Measurements from ENCODE around the gene SPC24. TPM values are rescaled to one million over a fixed set of nuclear protein-coding genes. Genes with fewer than 3 reads are reported as not detected.
"Not testable (repeated sequence)": the region's sequence is repeated elsewhere in the genome, so short reads cannot be mapped to it uniquely, and the experiment has no call there.

SPC24 gene
- total RNA-seq, 1 experiment from 2014 or later = 74.0 TPM

GRCh38 chr19:11105014-11105636 lies 50.5 kb downstream of the SPC24 start:
- DNase-seq (ENCODE audit: low spot score) = no peak
- in situ Hi-C loops (cut with HindIII; ENCODE audit: low sequenced_read_pairs) = no loop called here

- in situ Hi-C loops (cut with HindIII; ENCODE audit: low sequenced_read_pairs) = not testable (repeated sequence)
These were observed 51.9 kb downstream of the SPC24 start for GRCh38 chr19:11103667-11104066.

GRCh38 chr19:11102944-11103343 lies 52.6 kb downstream of the SPC24 start:
- in situ Hi-C loops (cut with HindIII; ENCODE audit: low sequenced_read_pairs) = no loop called here

More at GRCh38 chr19:11103667-11104066, 51.9 kb downstream of the SPC24 start:
- DNase-seq (ENCODE audit: low spot score) = not testable (repeated sequence)

GRCh38 chr19:11101057-11101456 lies 54.5 kb downstream of the SPC24 start:
- no peak for DNase-seq (ENCODE audit: low spot score)
- in situ Hi-C loops (cut with HindIII; ENCODE audit: low sequenced_read_pairs) = no loop called here

More at GRCh38 chr19:11102944-11103343, 52.6 kb downstream of the SPC24 start:
- DNase-seq (ENCODE audit: low spot score) = no peak

GRCh38 chr19:11100049-11100448 lies 55.5 kb downstream of the SPC24 start:
- in situ Hi-C loops (cut with HindIII; ENCODE audit: low sequenced_read_pairs) = no loop called here
- DNase-seq (ENCODE audit: low spot score) = no peak

- no peak for DNase-seq (ENCODE audit: low spot score)
- in situ Hi-C loops (cut with HindIII; ENCODE audit: low sequenced_read_pairs) = no loop called here
These were observed 56.7 kb downstream of the SPC24 start for GRCh38 chr19:11098861-11099260.

GRCh38 chr19:11098327-11098726 lies 57.3 kb downstream of the SPC24 start:
- DNase-seq (ENCODE audit: low spot score) = no peak
- in situ Hi-C loops (cut with HindIII; ENCODE audit: low sequenced_read_pairs) = no loop called here

GRCh38 chr19:11097367-11097766 lies 58.2 kb downstream of the SPC24 start:
- in situ Hi-C loops (cut with HindIII; ENCODE audit: low sequenced_read_pairs); DNase-seq (ENCODE audit: low spot score): not testable (repeated sequence)

GRCh38 chr19:11096210-11096841 lies 59.3 kb downstream of the SPC24 start:
- in situ Hi-C loops (cut with HindIII; ENCODE audit: low sequenced_read_pairs) = no loop called here
- peak; percentile 35 for DNase-seq (ENCODE audit: low spot score)

Other genes starting within 250 kb of the SPC24 start
- 42.5 and 71.1 TPM in 2 replicates for gene YIPF2, start 227.1 kb downstream of the SPC24 start, total RNA-seq (2014; rRNA removed; shearing (Covaris generic))
- 58.4 and 70.7 TPM in 2 replicates for gene TIMM29, start 227.0 kb downstream of the SPC24 start, total RNA-seq (2014; rRNA removed; shearing (Covaris generic))
- 214 and 281 TPM in 2 replicates for gene SMARCA4, start 194.8 kb downstream of the SPC24 start, total RNA-seq (2014; rRNA removed; shearing (Covaris generic))
- 38.2 and 47.4 TPM in 2 replicates for gene LDLR, start 66.3 kb downstream of the SPC24 start, total RNA-seq (2014; rRNA removed; shearing (Covaris generic))
- gene KANK2, start 41.8 kb upstream of the SPC24 start, total RNA-seq (2014; rRNA removed; shearing (Covaris generic)) = 122 and 129 TPM in 2 replicates
- not detected in 2 replicates for gene ANGPTL8, start 83.8 kb upstream of the SPC24 start, total RNA-seq (2014; rRNA removed; shearing (Covaris generic))
- 12.2 and 23.6 TPM in 2 replicates for gene DOCK6, start 106.7 kb upstream of the SPC24 start, total RNA-seq (2014; rRNA removed; shearing (Covaris generic))
- gene TSPAN16, start 140.4 kb upstream of the SPC24 start, total RNA-seq (2014; rRNA removed; shearing (Covaris generic)) = not detected in 2 replicates
- 18.2 and 18.3 TPM in 2 replicates for gene RAB3D, start 183.9 kb upstream of the SPC24 start, total RNA-seq (2014; rRNA removed; shearing (Covaris generic))
- gene TMEM205, start 190.5 kb upstream of the SPC24 start, total RNA-seq (2014; rRNA removed; shearing (Covaris generic)) = 363 and 408 TPM in 2 replicates
- gene CCDC159, start 190.7 kb upstream of the SPC24 start, total RNA-seq (2014; rRNA removed; shearing (Covaris generic)) = 2.6 TPM in 2 replicates
- 8.1 and 11.5 TPM in 2 replicates for gene PLPPR2, start 199.7 kb upstream of the SPC24 start, total RNA-seq (2014; rRNA removed; shearing (Covaris generic))
- 6.2 and 6.3 TPM in 2 replicates for gene SWSAP1, start 218.9 kb upstream of the SPC24 start, total RNA-seq (2014; rRNA removed; shearing (Covaris generic))
- gene EPOR, start 228.5 kb upstream of the SPC24 start, total RNA-seq (2014; rRNA removed; shearing (Covaris generic)) = 20.3 and 20.9 TPM in 2 replicates

Data from G401 (cell line).